HG03025 (cell line): ENCODE measurements around the gene IPO7.

Source experiments
- ATAC-seq: cut with Tn5 transposase; IDR thresholded peaks from one replicate; pipeline ENCODE4 v1.9.1; 2021; ENCODE audit warnings: mild to moderate bottlenecking, moderate library complexity; ENCODE audit not compliant: unreplicated experiment, low FRiP score

Gene IPO7

GRCh38 chr11:9489080-9489765 is 104.8 kb downstream of the IPO7 start:
- no peak for ATAC-seq

- ATAC-seq = no peak
These were observed 105.9 kb downstream of the IPO7 start for GRCh38 chr11:9490376-9490775.

- no peak for ATAC-seq
These were observed 109.0 kb downstream of the IPO7 start for GRCh38 chr11:9493492-9493891.

GRCh38 chr11:9494316-9494715 is 109.9 kb downstream of the IPO7 start:
- ATAC-seq = no peak

GRCh38 chr11:9495803-9496514 is 111.5 kb downstream of the IPO7 start:
- ATAC-seq = no peak
